Activated CD4-positive, alpha-beta T cell treated with anti-CD3 and anti-CD28 coated beads, Interleukin-2, amount 50 U/mL, for 4 hours (primary cell): Measurements from ENCODE around the gene STK17B.

Experiments
- DNase-seq, 2 experiments: peaks; one replicate each; pipeline ENCODE4 v3.0.0-alpha.2; 2020

Gene STK17B

GRCh38 chr2:196183528-196184231, 12.3 kb upstream of the STK17B start:
- DNase-seq: no peak

DNA sequence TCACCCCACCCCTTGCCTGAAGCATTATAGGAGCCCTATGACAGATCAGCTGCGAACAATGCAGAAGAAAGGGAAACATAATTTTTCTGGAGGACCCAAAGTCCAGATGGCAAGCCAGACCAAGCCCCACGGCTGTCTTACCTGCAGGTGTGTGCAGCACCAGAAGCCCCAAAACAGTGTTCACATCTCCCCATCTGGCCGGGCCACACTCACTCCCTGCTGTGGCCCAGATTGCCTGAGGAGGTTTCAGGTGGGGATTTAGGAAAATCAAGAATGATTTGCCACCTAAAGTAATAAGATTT, 11.7 kb upstream of the STK17B start:
- DNase-seq: no peak

- DNase-seq: no peak
These were observed 11.2 kb upstream of the STK17B start for GRCh38 chr2:196182439-196183171.

- no peak for DNase-seq
These were observed 10.1 kb upstream of the STK17B start for GRCh38 chr2:196181484-196181883.

DNA sequence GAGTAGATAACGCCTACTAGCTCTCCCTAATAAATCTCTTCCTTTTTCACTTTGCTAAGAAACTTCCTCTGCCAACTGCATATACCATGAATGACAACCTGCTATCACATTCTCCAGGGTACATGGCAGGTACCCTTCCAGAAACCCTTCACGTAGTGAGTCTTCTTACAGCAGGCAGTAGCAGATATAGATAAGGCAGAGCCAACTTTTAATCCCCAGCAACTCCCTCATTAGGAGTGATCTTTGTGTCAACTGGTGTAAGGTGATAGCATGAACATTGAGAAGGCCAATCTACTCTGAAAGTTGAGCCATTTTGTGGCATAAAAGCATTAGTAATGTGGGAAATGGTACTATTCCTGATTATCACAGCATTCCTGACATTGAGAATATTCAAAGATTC, 5.7 kb upstream of the STK17B start:
- no peak for DNase-seq

- peak; percentile 80 to 84 for DNase-seq
These were observed 4.9 kb upstream of the STK17B start for GRCh38 chr2:196176142-196176738.

DNA sequence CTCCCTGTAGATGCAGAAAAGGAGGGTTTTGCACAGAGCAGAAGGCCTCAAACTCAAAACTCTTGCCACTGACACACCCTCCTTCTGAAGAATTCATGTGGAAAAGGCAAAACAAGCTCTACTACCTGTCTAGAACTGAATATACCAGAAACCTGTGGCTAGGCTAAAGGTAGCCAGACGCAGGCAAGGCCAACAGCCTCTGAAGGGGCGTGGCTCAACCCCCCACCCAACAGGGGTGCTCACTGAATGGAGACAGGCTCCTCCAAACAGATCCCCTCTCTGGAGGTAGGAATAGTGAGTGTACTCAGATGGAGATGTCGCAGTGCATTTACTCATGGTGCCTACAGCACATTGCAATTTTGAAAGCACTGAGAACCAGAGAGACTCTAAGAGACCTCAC, 3.0 kb upstream of the STK17B start:
- no peak for DNase-seq

DNA sequence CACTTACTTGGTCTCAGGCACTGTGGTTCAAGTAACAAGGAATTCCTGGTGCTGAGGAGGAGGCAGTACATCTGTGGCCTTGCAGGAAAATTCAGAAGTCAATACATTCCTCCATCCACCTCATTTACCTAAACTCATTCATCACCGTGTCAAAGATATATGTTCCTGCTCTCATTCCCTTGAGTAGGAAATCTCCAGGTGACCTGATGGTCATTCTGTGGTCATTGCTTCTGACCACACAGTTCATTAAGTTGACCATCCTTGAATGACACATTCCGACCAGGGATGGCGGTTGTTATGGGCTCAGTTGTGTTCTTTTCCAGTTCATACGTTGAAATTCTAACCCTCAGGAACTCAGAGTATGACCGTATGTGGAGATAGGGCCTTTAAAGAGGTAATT, 2.1 kb upstream of the STK17B start:
- DNase-seq: no peak

DNA sequence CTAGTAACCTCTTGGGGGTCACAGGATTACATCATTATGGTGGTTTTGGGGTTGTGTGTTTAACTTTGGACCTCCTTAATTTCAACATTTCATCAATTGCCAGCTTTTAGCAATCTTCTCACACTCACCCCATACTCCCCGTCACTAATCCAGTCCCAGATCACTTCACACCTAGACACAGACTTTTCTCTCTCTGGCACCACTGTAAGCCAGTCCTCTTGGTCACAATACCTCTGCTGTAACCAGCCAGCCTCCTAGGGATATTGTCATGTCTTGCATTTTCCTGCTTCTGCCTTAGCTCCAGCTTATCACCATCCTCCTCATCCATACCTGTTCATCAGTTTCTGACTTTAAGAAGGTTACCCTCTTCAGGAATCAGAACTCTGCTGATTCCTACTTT, 1.6 kb upstream of the STK17B start:
- no peak for DNase-seq

- no peak for DNase-seq
These were observed 568 bp upstream of the STK17B start for GRCh38 chr2:196171946-196172345.

DNA sequence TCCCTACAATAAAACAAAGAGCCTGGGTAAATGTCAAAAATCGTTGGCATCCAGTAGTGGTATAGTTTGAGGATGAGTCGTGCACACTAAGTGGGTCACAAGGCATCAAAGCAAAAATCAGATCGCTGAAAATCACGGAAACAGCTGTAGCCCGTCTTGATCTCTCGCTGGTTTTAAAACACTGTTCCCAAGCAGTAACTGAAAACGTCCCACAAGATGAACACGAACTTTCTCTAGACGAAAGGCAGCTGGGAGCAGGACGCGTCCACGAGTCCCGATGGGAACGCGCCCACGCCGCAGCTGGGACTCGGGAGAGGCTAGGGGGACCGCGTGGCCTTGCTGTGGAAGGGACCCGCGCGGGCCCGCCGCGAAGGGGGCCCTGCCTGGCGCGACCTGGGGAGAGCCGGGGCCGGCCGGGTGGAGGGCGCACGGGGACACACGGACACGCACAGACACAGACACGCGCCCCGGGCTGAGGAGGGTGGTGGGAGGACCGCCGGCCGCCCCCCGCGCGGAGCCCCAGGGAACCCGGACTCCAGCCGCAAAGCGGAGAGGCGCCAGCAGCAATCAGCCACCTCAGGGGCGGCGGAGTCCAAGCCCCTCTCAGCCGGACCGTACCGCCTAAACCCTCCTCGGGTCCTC, 651 bp downstream of the STK17B start:
- no peak for DNase-seq

DNA sequence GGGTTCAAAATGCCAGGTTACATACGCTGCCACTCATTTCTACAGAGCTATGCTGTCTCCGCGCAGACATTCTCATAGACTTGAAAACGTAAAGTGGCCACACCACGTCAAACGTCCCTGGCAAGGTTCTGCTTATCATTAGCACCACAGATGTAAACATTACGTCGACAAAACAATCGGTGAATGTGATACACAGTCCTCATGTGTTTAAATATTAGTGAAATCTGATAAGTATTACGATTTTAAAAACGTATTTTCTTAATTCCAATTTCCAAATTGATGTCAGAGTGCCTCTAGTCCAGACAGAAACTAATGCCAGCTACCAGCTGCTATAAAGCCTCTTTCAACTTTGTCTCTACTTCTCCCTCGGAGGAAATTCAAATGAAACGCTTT, 1.2 kb downstream of the STK17B start:
- DNase-seq: peak in 1 of 2 experiments; percentile 41

DNA sequence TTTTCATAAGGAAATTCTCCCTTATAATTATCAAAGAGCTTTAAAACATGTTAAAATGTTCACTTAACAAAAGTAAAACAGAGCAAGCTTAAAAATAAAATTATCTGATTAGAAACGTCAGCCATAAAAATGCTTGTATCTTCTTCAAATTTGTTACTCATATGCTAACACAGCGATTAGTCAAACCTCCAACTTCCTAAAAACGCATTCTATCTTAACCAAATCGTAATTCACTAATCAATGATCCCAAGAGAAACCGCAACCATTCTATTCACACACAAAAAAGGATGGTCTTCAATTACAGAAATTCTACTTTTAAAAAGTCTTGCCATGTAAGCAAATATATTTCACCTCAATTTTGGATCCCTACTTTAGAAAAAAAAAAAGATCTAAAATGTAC, 1.9 kb downstream of the STK17B start:
- no peak for DNase-seq

GRCh38 chr2:196168181-196168580, 3.2 kb downstream of the STK17B start:
- DNase-seq: no peak

- DNase-seq: no peak
These were observed 3.7 kb downstream of the STK17B start for GRCh38 chr2:196167666-196168065.

DNA sequence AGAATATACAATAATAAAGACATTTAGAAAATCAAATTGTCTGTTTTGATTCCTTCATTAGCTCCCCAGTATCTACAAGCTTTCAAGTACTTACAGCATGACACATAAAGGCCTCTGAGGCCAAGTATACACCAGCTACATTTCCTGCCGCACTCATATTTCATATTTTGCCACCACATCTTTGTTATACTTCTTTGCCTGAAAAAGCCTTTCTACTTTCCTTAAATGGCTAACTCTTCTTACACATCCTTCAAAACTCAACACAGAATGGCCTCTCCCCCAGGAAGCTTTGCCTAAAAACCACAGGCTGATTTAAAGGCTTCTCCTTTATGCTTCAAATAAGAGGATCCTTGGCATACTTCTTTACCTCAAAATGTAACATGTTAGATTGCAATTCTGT, 4.5 kb downstream of the STK17B start:
- no peak for DNase-seq

DNA sequence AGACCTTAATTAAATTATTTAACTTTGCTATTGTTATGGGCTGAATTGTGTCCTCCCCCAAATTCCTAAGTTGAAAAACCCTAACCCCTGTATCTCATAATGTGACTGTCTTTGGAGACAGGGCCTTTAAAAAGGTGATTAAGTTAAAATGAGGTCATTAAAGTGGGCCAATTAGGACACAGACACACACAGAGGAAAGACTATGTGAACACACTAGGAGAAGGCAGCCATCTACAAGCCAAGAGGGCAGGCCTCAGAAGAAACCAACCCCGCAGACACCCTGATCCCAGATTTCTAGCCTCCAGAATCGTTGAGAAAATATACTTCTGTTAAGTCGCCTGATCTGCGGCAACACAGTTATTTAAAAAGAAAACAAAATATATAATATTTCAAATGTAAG, 6.4 kb downstream of the STK17B start:
- DNase-seq: no peak

DNA sequence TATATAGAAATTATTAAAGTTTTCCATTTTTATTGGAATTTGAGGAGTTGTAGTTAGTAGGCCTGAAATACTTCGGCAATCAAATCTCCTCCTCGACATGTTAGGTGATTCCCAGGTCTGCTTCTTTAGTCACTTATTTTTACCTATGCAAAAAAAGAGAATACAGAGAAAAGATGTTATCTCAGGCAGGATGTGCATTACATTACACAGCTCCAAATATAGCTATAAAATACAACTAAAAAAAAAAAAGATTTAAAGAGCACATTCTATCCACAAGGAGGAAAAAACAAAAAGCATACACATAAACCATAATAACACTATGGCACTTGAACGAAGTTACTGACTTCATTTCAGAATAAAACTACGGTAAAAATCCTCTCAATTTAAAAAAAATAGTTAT, 8.1 kb downstream of the STK17B start:
- DNase-seq: no peak

DNA sequence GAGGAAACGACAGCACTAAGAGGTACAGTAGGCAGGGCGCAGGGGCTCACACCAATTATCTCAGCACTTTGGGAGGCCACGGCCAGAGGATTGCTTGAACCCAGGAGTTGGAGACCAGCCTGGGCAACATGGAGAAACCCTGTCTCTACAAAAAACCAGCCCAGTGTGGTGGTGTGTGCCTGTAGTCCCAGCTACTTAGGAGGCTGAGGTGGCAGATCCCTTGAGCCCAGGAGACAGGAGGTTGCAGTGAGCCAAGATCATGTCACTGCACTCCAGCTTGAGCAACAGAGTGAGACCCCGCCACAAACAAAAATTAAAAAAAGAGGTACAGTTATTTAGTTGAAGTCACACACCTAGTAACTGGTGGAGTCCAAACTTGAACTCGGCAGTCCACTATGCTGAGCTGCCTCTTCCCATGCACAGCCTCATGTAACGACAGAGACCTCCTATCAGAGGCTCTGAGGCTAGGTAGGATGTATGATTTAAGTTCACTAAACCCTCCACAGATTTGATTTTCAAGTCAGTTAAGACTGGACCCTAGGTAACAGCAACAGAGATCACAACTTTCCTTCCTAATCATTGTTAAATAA, 8.7 kb downstream of the STK17B start:
- DNase-seq: no peak

DNA sequence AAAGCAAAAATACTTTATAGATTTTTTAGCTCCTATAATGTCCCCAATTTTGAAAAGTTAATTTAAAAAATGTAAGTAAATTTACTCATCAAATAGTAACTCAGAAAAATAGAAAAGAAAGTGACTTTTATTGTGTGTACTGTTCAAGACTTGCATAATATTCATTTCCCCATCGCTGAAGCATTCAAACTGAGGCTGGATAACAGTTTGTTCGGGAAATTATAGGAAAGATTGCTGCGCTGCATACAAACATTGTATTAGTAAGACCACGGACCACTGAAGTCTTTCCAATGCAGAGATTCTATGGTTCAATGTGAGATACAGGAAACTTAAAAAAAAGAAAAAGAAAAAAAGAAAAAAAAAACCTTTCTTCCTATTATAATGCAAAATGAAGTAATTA, 10.4 kb downstream of the STK17B start:
- no peak for DNase-seq

DNA sequence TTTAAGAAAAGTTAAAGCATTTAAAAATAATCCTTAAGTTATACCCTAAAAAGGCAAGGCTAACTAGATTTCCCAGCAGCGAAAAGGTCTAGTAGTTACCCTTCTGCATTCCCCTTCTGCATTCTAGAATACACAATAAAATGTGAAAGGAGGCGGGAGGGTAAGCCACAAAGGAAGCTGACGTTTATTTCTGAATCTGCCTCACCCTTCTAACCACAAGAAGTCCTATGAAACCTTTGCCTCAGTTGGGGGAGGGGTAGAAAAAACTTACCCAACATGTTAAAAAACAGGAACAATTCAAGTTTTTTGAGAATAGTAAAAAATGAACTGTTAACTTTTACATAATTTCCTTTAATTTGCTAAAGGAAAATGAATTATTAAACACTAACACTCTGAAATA, 11.3 kb downstream of the STK17B start:
- no peak for DNase-seq

DNA sequence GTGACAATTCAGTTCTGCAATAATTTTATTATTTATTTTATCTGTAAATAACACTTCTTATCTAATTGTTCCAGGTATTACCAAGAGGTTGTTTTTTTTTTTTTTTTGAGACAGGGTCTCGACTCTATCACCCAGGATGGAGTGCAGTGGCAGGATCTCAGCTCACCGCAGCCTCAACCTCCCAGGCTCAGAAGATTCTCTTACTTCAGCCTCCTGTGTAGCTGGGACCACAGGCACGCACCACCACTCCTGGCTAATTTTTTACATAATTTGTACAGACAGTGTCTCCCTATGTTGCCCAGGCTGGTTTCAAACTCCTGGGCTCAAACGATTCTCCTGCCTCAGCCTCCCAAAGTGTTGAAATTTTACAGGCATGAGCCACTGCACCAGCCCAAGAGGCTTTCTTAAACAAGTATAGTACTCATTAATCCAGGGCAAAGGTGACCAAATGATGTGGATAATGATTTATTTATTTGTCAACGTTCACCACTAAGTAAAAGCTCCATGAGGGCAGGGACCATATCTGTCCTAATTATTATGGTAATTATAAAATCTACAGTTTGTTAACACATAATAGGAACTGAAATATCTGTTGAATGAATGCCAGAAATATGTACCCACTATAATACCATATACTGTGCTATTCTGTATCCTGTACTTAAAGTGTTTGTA, 12.0 kb downstream of the STK17B start:
- no peak for DNase-seq

GRCh38 chr2:196155575-196155974, 15.8 kb downstream of the STK17B start:
- DNase-seq: no peak
